ENCODE results near the gene CDX2. TPM values are rescaled to one million over a fixed set of nuclear protein-coding genes. Genes with fewer than 3 reads are reported as not detected.

Gene CDX2
- total and polyA plus RNA-seq, 4 donors, result not detected

DNA sequence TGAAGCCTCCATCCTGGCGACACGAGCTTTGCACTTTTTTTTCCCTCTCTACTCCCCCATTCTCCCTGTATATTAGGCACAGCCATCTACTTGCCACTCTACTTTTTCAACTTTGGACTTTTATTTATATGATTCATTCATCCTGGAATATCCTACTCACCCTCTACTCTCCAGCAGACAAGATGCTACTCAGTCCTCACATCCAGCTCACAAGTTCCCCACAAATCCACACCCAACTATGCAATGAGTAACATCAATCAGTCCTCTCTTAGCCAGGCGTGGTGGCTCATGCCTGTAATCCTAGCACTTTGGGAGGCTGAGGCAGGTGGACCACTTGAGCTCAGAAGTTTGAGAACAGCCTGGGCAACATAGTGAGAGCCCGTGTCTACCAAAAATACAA lies 43.3 kb upstream of the CDX2 start:
- WGBS, result 83% methylated on average over 4 of the region's 4 CpGs
- H3K9me3 ChIP-seq (ENCODE audit: control insufficient read depth in 4 of 4, low read length in 3 of 4), result no peaks in the 10 kb centered on the region
- H3K4me1 ChIP-seq (ENCODE audit: control insufficient read depth in 4 of 4, insufficient read depth in 4 of 4, low read length in 3 of 4), result no peaks in the 10 kb centered on the region

More for the DNA sequence above, 43.3 kb upstream of the CDX2 start:
- Histone ChIP-seq H3K27ac (ENCODE audit: low read depth in 1 of 2, low read length in 2 of 2) (no peak overlapping the region), H3K27me3 (ENCODE audit: control insufficient read depth in 4 of 4, insufficient read depth in 4 of 4, low read length in 3 of 4) (peaks cover 0 to 3% (median 0%) of the 10 kb centered on the region in 4 donors), H3K4me3 (ENCODE audit: low read depth in 1 of 3, low read length in 3 of 3) (no peak overlapping the region), H3K9ac (ENCODE audit: low read depth in 1 of 2, low read length in 2 of 2) (no peak overlapping the region), H3K36me3 (ENCODE audit: control insufficient read depth in 4 of 4, insufficient read depth in 3 of 4, low read depth in 1 of 4, low read length in 3 of 4) (no peaks in the 10 kb centered on the region)
- no peak for DNase-seq (ENCODE audit: low spot score)
- TF ChIP-seq EGR1 (IDR thresholded peaks at IDR 0.05; ENCODE audit: low read depth in 2 of 2) (no peak), CTCF (IDR thresholded peaks at IDR 0.05; ENCODE audit: low read depth, low read length, missing input control) (no peak), ATF3 (IDR thresholded peaks at IDR 0.05) (no peak), HNF4A (conservative IDR thresholded peaks at IDR 0.05) (no peak), REST (IDR thresholded peaks at IDR 0.05) (no peak), SP1 (IDR thresholded peaks at IDR 0.05) (no peak), NR2F2 (IDR thresholded peaks at IDR 0.05) (no peak), TAF1 (conservative IDR thresholded peaks at IDR 0.05) (no peak), RXRA (IDR thresholded peaks at IDR 0.05) (no peak), GABPA (IDR thresholded peaks at IDR 0.05 in 1 of 2, conservative IDR thresholded peaks at IDR 0.05 in 1 of 2) (no peak), RAD21 (IDR thresholded peaks at IDR 0.05) (no peak), FOXA1 (IDR thresholded peaks at IDR 0.05) (no peak), HNF4G (IDR thresholded peaks at IDR 0.05) (no peak)
- TF ChIP-seq, protein P1, sequence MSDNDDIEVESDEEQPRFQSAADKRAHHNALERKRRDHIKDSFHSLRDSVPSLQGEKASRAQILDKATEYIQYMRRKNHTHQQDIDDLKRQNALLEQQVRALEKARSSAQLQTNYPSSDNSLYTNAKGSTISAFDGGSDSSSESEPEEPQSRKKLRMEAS (IDR thresholded peaks at IDR 0.05), result no peak
- TF ChIP-seq, protein P2, sequence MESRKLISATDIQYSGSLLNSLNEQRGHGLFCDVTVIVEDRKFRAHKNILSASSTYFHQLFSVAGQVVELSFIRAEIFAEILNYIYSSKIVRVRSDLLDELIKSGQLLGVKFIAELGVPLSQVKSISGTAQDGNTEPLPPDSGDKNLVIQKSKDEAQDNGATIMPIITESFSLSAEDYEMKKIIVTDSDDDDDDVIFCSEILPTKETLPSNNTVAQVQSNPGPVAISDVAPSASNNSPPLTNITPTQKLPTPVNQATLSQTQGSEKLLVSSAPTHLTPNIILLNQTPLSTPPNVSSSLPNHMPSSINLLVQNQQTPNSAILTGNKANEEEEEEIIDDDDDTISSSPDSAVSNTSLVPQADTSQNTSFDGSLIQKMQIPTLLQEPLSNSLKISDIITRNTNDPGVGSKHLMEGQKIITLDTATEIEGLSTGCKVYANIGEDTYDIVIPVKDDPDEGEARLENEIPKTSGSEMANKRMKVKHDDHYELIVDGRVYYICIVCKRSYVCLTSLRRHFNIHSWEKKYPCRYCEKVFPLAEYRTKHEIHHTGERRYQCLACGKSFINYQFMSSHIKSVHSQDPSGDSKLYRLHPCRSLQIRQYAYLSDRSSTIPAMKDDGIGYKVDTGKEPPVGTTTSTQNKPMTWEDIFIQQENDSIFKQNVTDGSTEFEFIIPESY (IDR thresholded peaks at IDR 0.05), result no peak
